ENCODE data around the gene CCDC7.
"Not testable (repeated sequence)": the region's sequence is repeated elsewhere in the genome, so short reads cannot be mapped to it uniquely, and the experiment has no call there.

Gene CCDC7

GRCh38 chr10:32577448-32577847 lies 131.5 kb downstream of the CCDC7 start:
- TF ChIP-seq CTCF (conservative IDR thresholded peaks at IDR 0.05; ENCODE audit: low read length): peak; percentile 16; the same call in 1 of the 2 replicates
- no peak for TF ChIP-seq EZH2phosphoT487 (IDR thresholded peaks at IDR 0.05; ENCODE audit: borderline replicate concordance)
- no peaks in the 10 kb centered on the region for H3F3A ChIP-seq (ENCODE audit: low read depth)
- no peaks in the 10 kb centered on the region for H4K20me1 ChIP-seq (ENCODE audit: insufficient read depth, low read length, poor library complexity, severe bottlenecking)
- no peaks in the 10 kb centered on the region for H3K9me3 ChIP-seq (ENCODE audit: insufficient read depth, low read depth, low read length)
- H3K4me1 ChIP-seq (ENCODE audit: insufficient read depth, low read length, poor library complexity, severe bottlenecking): peaks cover 9% of the 10 kb centered on the region
- no peaks in the 10 kb centered on the region for H3K27me3 ChIP-seq (ENCODE audit: insufficient read depth, low read length, poor library complexity, severe bottlenecking)
- H3K4me3 ChIP-seq (ENCODE audit: low read length, poor library complexity, severe bottlenecking): no peak overlapping the region
- H3K4me2 ChIP-seq (ENCODE audit: low read depth, low read length, poor library complexity, severe bottlenecking): no peak overlapping the region
- H2AFZ ChIP-seq (ENCODE audit: low read length): no peak overlapping the region
- H3K36me3 ChIP-seq (ENCODE audit: insufficient read depth, low read length): no peaks in the 10 kb centered on the region
- no peak overlapping the region for H3K9ac ChIP-seq (ENCODE audit: low read depth, low read length, poor library complexity, severe bottlenecking)
- no peaks in the 10 kb centered on the region for H3K79me2 ChIP-seq (ENCODE audit: insufficient read depth, low read length)
- H3K9me2 ChIP-seq (replicated peaks; ENCODE audit: low read depth, low read length): no peaks in the 10 kb centered on the region

- H3K27me3 ChIP-seq (ENCODE audit: insufficient read depth, low read length, poor library complexity, severe bottlenecking): no peaks in the 10 kb centered on the region
- H3K4me3 ChIP-seq (ENCODE audit: low read length, poor library complexity, severe bottlenecking): no peak overlapping the region
- no peaks in the 10 kb centered on the region for H3K9me3 ChIP-seq (ENCODE audit: insufficient read depth, low read depth, low read length)
- TF ChIP-seq EZH2phosphoT487 (IDR thresholded peaks at IDR 0.05; ENCODE audit: borderline replicate concordance) (no peak), CTCF (conservative IDR thresholded peaks at IDR 0.05; ENCODE audit: low read length) (no peak)
- H3K4me1 ChIP-seq (ENCODE audit: insufficient read depth, low read length, poor library complexity, severe bottlenecking): no peaks in the 10 kb centered on the region
- H3K36me3 ChIP-seq (ENCODE audit: insufficient read depth, low read length): no peaks in the 10 kb centered on the region
- no peak overlapping the region for H2AFZ ChIP-seq (ENCODE audit: low read length)
- H4K20me1 ChIP-seq (ENCODE audit: insufficient read depth, low read length, poor library complexity, severe bottlenecking): no peaks in the 10 kb centered on the region
- no peaks in the 10 kb centered on the region for H3K79me2 ChIP-seq (ENCODE audit: insufficient read depth, low read length)
- H3F3A ChIP-seq (ENCODE audit: low read depth): no peaks in the 10 kb centered on the region
- H3K9ac ChIP-seq (ENCODE audit: low read depth, low read length, poor library complexity, severe bottlenecking): no peak overlapping the region
- H3K9me2 ChIP-seq (replicated peaks; ENCODE audit: low read depth, low read length): no peaks in the 10 kb centered on the region
- no peak overlapping the region for H3K4me2 ChIP-seq (ENCODE audit: low read depth, low read length, poor library complexity, severe bottlenecking)
Measured at GRCh38 chr10:32582946-32583345, 137.0 kb downstream of the CCDC7 start.

DNA sequence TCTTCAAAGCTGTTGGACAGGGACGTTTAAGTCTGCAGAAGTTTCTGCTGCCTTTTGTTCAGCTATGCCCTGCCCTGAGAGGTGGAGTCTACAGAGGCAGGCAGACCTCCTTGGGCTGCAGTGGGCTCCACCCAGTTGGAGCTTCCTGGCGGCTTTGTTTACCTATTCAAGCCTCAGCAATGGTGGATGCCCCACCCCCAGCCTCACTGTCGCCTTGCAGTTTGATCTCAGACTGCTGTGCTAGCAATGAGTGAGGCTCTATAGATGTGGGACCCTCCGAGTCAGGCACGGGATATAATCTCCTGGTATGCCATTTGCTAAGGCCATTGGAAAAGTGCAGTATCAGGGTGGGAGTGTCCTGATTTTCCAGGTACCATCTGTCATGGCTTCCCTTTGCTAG lies 152.1 kb downstream of the CCDC7 start:
- not testable (repeated sequence) for H3K9me2 ChIP-seq (replicated peaks; ENCODE audit: low read depth, low read length); H3K4me1 ChIP-seq (ENCODE audit: insufficient read depth, low read length, poor library complexity, severe bottlenecking); H2AFZ ChIP-seq (ENCODE audit: low read length); H3K36me3 ChIP-seq (ENCODE audit: insufficient read depth, low read length); H3K4me3 ChIP-seq (ENCODE audit: low read length, poor library complexity, severe bottlenecking); H3K9ac ChIP-seq (ENCODE audit: low read depth, low read length, poor library complexity, severe bottlenecking); H3F3A ChIP-seq (ENCODE audit: low read depth); H4K20me1 ChIP-seq (ENCODE audit: insufficient read depth, low read length, poor library complexity, severe bottlenecking); H3K79me2 ChIP-seq (ENCODE audit: insufficient read depth, low read length); H3K4me2 ChIP-seq (ENCODE audit: low read depth, low read length, poor library complexity, severe bottlenecking); H3K27me3 ChIP-seq (ENCODE audit: insufficient read depth, low read length, poor library complexity, severe bottlenecking)
- peaks cover 12% of the 10 kb centered on the region; the same call in 1 of the 2 replicates for H3K9me3 ChIP-seq (ENCODE audit: insufficient read depth, low read depth, low read length)

DNA sequence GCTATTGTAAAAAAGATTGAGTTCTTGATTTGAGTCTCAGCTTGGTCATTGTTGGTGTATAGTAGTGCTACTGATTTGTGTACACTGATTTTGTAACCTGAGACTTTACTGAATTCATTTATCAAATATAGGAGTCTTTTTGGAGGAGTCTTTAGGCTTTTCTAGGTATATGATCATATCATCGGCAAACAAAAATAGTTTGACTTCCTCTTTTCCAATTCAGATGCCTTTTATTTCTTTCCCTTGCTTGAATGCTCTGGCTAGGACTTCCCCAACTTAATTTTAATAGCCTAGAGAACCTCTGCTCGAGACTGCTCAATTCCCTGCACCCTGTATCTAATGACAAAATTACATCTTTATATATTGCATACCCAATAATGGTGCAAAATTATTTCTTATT lies 154.4 kb downstream of the CCDC7 start:
- Histone ChIP-seq H2AFZ (ENCODE audit: low read length) (no peak overlapping the region), H3K4me3 (ENCODE audit: low read length, poor library complexity, severe bottlenecking) (no peak overlapping the region), H4K20me1 (ENCODE audit: insufficient read depth, low read length, poor library complexity, severe bottlenecking) (no peaks in the 10 kb centered on the region), H3F3A (ENCODE audit: low read depth) (no peaks in the 10 kb centered on the region), H3K36me3 (ENCODE audit: insufficient read depth, low read length) (no peaks in the 10 kb centered on the region), H3K9me3 (ENCODE audit: insufficient read depth, low read depth, low read length) (peaks cover 12% of the 10 kb centered on the region; the same call in 1 of the 2 replicates), H3K9ac (ENCODE audit: low read depth, low read length, poor library complexity, severe bottlenecking) (no peak overlapping the region), H3K79me2 (ENCODE audit: insufficient read depth, low read length) (no peaks in the 10 kb centered on the region), H3K9me2 (replicated peaks; ENCODE audit: low read depth, low read length) (no peaks in the 10 kb centered on the region), H3K4me1 (ENCODE audit: insufficient read depth, low read length, poor library complexity, severe bottlenecking) (no peaks in the 10 kb centered on the region), H3K27me3 (ENCODE audit: insufficient read depth, low read length, poor library complexity, severe bottlenecking) (no peaks in the 10 kb centered on the region), H3K4me2 (ENCODE audit: low read depth, low read length, poor library complexity, severe bottlenecking) (no peak overlapping the region)
- no peak for TF ChIP-seq EZH2phosphoT487 (IDR thresholded peaks at IDR 0.05; ENCODE audit: borderline replicate concordance)
- no peak for TF ChIP-seq CTCF (conservative IDR thresholded peaks at IDR 0.05; ENCODE audit: low read length)

DNA sequence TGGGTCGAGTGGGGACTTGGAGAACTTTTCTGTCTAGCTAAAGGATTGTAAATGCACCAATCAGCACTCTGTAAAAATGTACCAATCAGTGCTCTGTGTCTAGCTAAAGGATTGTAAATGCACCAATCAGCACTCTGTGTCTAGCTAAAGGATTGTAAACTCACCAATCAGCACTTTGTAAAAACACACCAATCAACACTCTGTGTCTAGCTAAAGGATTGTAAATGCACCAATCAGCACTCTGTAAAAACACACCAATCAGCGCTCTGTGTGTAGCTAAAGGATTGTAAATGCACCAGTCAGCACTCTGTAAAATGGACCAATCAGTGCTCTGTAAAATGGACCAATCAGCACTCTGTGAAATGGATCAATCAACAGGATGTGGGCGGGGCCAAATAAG lies 155.6 kb downstream of the CCDC7 start:
- H3F3A ChIP-seq (ENCODE audit: low read depth); H2AFZ ChIP-seq (ENCODE audit: low read length); H3K9ac ChIP-seq (ENCODE audit: low read depth, low read length, poor library complexity, severe bottlenecking); H3K4me1 ChIP-seq (ENCODE audit: insufficient read depth, low read length, poor library complexity, severe bottlenecking); H3K4me2 ChIP-seq (ENCODE audit: low read depth, low read length, poor library complexity, severe bottlenecking); H3K4me3 ChIP-seq (ENCODE audit: low read length, poor library complexity, severe bottlenecking); H3K79me2 ChIP-seq (ENCODE audit: insufficient read depth, low read length); H3K9me2 ChIP-seq (replicated peaks; ENCODE audit: low read depth, low read length); H4K20me1 ChIP-seq (ENCODE audit: insufficient read depth, low read length, poor library complexity, severe bottlenecking); H3K36me3 ChIP-seq (ENCODE audit: insufficient read depth, low read length); H3K27me3 ChIP-seq (ENCODE audit: insufficient read depth, low read length, poor library complexity, severe bottlenecking): not testable (repeated sequence)
- peaks cover 12% of the 10 kb centered on the region; the same call in 1 of the 2 replicates for H3K9me3 ChIP-seq (ENCODE audit: insufficient read depth, low read depth, low read length)
